PC-9 (cell line): ENCODE measurements around the gene TACC3. TPM values are rescaled to one million over a fixed set of nuclear protein-coding genes. Genes with fewer than 3 reads are reported as not detected.

Experiments
- BruUV-seq: library from RNA; stranded (reverse); fragments of 400-500 nt; replicated peaks from 2 replicates; lab custom pipeline; 2021; lab: Mats Ljungman, UMichigan
- CTCF ChIA-PET: fragments of 300-600 bp; sonication (Branson Sonifier 250); formaldehyde crosslinking; loops from one replicate; lab custom pipeline; 2022; ENCODE audit warnings: antibody characterized with exemption; lab: Charles Lee
- POLR2A ChIA-PET: fragments of 300-600 bp; sonication (Branson Sonifier 250); formaldehyde crosslinking; loops from one replicate; lab custom pipeline; 2022; ENCODE audit warnings: antibody characterized with exemption; ENCODE audit not compliant: unreplicated experiment; lab: Charles Lee
- DNase-seq, 2 experiments: peaks; one replicate each; pipeline versions ENCODE4 v3.0.0 to v3.0.0-alpha.2; 2015 to 2022; ENCODE audit warnings: mixed read lengths in 1 of 2
- H2AFZ ChIP-seq: fragments of 200-600 bp; sonication (generic); 2 replicates; pipeline ENCODE4 v1.8.1; 2017; ENCODE audit warnings: antibody characterized with exemption
- H3F3A ChIP-seq: fragments of 200-600 bp; sonication (generic); 2 replicates; pipeline ENCODE4 v1.8.1; 2017; ENCODE audit warnings: antibody characterized with exemption, mild to moderate bottlenecking, low read depth; ENCODE audit not compliant: insufficient read depth
- H3K27ac ChIP-seq: fragments of 200-600 bp; sonication (generic); 2 replicates; pipeline ENCODE4 v1.6.1; 2016; ENCODE audit warnings: mixed run types
- H3K27me3 ChIP-seq: fragments of 200-600 bp; sonication (generic); 2 replicates; pipeline ENCODE4 v1.6.1; 2016; ENCODE audit warnings: low read depth, mixed run types; ENCODE audit not compliant: insufficient read depth
- H3K36me3 ChIP-seq: fragments of 200-600 bp; sonication (generic); 2 replicates; pipeline ENCODE4 v1.6.1; 2016; ENCODE audit warnings: low read depth, mixed run types
- H3K4me1 ChIP-seq: fragments of 200-600 bp; sonication (generic); replicated peaks from 2 replicates; pipeline ENCODE4 v1.6.1; 2016; ENCODE audit warnings: mixed run types; ENCODE audit not compliant: insufficient read depth
- H3K4me2 ChIP-seq: fragments of 200-600 bp; sonication (generic); 2 replicates; pipeline ENCODE4 v1.6.1; 2017; ENCODE audit warnings: mixed run types
- H3K4me3 ChIP-seq: fragments of 200-600 bp; sonication (generic); 2 replicates; pipeline ENCODE4 v1.6.1; 2016; ENCODE audit warnings: mixed run types
- H3K79me2 ChIP-seq: fragments of 200-600 bp; sonication (generic); 2 replicates; pipeline ENCODE4 v1.6.1; 2017; ENCODE audit warnings: low read depth, mixed run types
- H3K9me2 ChIP-seq: fragments of 200-600 bp; sonication (generic); 2 replicates; pipeline ENCODE4 v1.8.1; 2017; ENCODE audit warnings: mild to moderate bottlenecking; ENCODE audit not compliant: insufficient read depth
- H3K9me3 ChIP-seq: fragments of 200-600 bp; sonication (generic); 2 replicates; pipeline ENCODE4 v1.8.1; 2016; ENCODE audit warnings: low read depth; ENCODE audit not compliant: insufficient read depth
- H4K20me1 ChIP-seq: fragments of 200-600 bp; sonication (generic); 2 replicates; pipeline ENCODE4 v1.8.1; 2017; ENCODE audit not compliant: insufficient read depth
- EZH2 ChIP-seq: fragments of 200-600 bp; sonication (generic); IDR thresholded peaks from 2 replicates; pipeline ENCODE4 v1.8.0; 2017; ENCODE audit warnings: antibody characterized with exemption, low read depth
- intact Hi-C: fragments of 100-400 bp; cut with micrococcal nuclease; formaldehyde crosslinking; loops from one replicate; pipeline ENCODE4 v1.10.0; 2022; ENCODE audit not compliant: unreplicated experiment
- total RNA-seq: library from RNA; stranded (reverse); gene quantifications from 2 replicates; pipeline ENCODE4 v1.2.3, GENCODE V29; 2021
- TF ChIP-seq, protein P1 (sequence below): fragments of 200-600 bp; sonication (generic); conservative IDR thresholded peaks from 2 replicates; pipeline ENCODE4 v1.6.1; 2017; ENCODE audit warnings: mixed run types, antibody characterized with exemption, mild to moderate bottlenecking, moderate library complexity

TACC3 gene
- total RNA-seq, 1 experiment from 2014 or later = 134 TPM

DNA sequence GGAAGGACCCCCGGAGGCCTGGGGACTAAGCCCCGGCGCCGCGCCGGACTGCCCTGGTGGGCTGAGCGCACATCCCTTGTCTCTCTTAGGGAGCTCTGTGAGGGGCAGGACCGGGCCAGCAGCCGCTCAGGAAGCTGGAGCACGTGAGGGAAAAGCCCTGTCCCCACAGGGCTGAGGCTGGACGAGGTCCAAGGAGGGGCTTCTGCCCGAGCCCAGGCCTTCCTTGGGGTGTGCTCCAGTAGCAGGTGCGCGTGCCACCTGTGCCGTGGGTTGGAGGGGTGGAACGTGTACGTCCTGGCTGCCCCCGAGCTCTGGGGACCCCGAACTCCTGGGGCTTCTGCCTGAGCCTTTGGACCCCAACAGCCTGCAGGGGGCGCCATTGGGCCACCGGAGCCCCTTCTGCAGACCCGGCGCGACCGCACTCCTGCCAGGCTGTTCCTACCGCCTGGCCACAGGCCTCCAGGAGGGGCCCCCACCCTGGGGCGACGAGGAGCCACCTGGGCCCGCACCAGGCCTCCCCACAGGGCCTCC is 27.2 kb downstream of the TACC3 start:
- BruUV-seq = no TSS peak
- no peaks in the 10 kb centered on the region for H3K9me2 ChIP-seq
- H3K36me3 ChIP-seq = no peaks in the 10 kb centered on the region
- DNase-seq = peak in 1 of 2 experiments; percentile 84
- no peak overlapping the region for H2AFZ ChIP-seq
- H3K79me2 ChIP-seq = no peaks in the 10 kb centered on the region
- no peaks in the 10 kb centered on the region for H3K4me1 ChIP-seq
- intact Hi-C loops = loop anchor here (1.0 to 2.0 kb wide), 3 partner anchors 62 to 438 kb away; no protein-coding TSS in a partner anchor
- no peaks in the 10 kb centered on the region; the same call in 1 of the 2 replicates for H4K20me1 ChIP-seq
- POLR2A ChIA-PET = no interaction called here
- no peak overlapping the region for H3K4me3 ChIP-seq
- H3F3A ChIP-seq = peaks cover 28% of the 10 kb centered on the region; the same call in 1 of the 2 replicates
- H3K4me2 ChIP-seq = peak overlapping the region; percentile 57; the same call in 1 of the 2 replicates
- H3K27ac ChIP-seq = no peak overlapping the region
- no peaks in the 10 kb centered on the region for H3K9me3 ChIP-seq
- no peaks in the 10 kb centered on the region for H3K27me3 ChIP-seq
- TF ChIP-seq, protein P1, sequence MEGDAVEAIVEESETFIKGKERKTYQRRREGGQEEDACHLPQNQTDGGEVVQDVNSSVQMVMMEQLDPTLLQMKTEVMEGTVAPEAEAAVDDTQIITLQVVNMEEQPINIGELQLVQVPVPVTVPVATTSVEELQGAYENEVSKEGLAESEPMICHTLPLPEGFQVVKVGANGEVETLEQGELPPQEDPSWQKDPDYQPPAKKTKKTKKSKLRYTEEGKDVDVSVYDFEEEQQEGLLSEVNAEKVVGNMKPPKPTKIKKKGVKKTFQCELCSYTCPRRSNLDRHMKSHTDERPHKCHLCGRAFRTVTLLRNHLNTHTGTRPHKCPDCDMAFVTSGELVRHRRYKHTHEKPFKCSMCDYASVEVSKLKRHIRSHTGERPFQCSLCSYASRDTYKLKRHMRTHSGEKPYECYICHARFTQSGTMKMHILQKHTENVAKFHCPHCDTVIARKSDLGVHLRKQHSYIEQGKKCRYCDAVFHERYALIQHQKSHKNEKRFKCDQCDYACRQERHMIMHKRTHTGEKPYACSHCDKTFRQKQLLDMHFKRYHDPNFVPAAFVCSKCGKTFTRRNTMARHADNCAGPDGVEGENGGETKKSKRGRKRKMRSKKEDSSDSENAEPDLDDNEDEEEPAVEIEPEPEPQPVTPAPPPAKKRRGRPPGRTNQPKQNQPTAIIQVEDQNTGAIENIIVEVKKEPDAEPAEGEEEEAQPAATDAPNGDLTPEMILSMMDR = peak; percentile 93
- no peak for TF ChIP-seq EZH2
- CTCF ChIA-PET = interaction anchor here (0.6 to 0.8 kb wide), 4 partner anchors 116 to 174 kb away, joined by 4 to 6 read pairs (median 4); no protein-coding TSS in a partner anchor

DNA sequence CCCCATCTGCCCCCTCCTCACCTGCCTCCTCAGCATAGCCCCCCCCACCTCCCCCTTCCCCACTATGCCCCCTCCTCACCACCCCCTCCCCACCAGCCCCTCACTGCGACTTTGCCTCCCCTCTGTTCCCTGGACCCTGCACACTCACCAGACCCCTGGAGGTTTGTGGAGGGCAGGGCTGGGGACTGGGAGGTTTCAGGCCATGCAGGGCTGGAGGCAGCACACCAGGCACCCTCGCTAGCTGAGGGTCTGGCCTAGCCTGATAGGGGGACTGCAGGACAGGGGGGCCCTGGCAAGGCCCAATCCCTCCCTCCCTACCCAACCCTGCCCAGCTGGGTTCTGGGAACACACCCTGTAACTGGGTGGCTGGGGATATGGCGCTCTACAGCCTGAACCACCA is 28.0 kb downstream of the TACC3 start:
- Histone ChIP-seq H3K9me3 (no peaks in the 10 kb centered on the region), H2AFZ (no peak overlapping the region), H3K9me2 (no peaks in the 10 kb centered on the region), H3K4me2 (no peak overlapping the region), H4K20me1 (no peaks in the 10 kb centered on the region; the same call in 1 of the 2 replicates), H3F3A (peaks cover 19% of the 10 kb centered on the region; the same call in 1 of the 2 replicates), H3K4me1 (no peaks in the 10 kb centered on the region), H3K27ac (no peak overlapping the region), H3K27me3 (no peaks in the 10 kb centered on the region), H3K36me3 (no peaks in the 10 kb centered on the region), H3K79me2 (no peaks in the 10 kb centered on the region), H3K4me3 (no peak overlapping the region)
- no peak for TF ChIP-seq EZH2
- TF ChIP-seq, protein P1 = no peak
- no TSS peak for BruUV-seq
- ChIA-PET POLR2A (no interaction called here), CTCF (no interaction called here)
- no peak for DNase-seq
- intact Hi-C loops = loop anchor here (2.0 kb wide), 1 partner anchor 149 kb away; no protein-coding TSS in a partner anchor

DNA sequence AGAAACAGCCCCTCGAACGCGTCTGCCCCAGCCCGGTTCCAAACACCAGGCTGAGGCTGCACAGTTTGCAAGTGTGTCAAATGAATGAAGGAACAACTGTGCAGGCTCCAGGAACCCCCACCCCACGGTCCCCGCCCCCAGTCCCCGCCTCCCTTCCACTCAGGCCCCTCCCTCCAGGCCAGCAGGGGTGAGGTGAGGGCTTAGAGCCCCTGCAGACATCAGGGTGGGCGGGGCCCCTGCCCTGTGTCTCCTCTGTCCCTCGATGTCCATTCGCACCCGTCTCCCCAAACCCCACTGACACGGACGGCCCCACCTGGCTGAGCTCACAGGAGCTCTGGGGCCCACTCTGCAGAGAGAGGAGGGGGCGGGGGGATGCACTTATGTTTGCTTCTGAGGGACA is 28.5 kb downstream of the TACC3 start:
- H3K4me2 ChIP-seq = no peak overlapping the region
- no peaks in the 10 kb centered on the region; the same call in 1 of the 2 replicates for H4K20me1 ChIP-seq
- H3F3A ChIP-seq = peaks cover 15% of the 10 kb centered on the region; the same call in 1 of the 2 replicates
- H2AFZ ChIP-seq = no peak overlapping the region
- TF ChIP-seq, protein P1 = no peak
- no peak for TF ChIP-seq EZH2
- no peaks in the 10 kb centered on the region for H3K27me3 ChIP-seq
- no peaks in the 10 kb centered on the region for H3K9me2 ChIP-seq
- H3K4me1 ChIP-seq = no peaks in the 10 kb centered on the region
- no peak overlapping the region for H3K4me3 ChIP-seq
- H3K36me3 ChIP-seq = no peaks in the 10 kb centered on the region
- BruUV-seq = no TSS peak
- POLR2A ChIA-PET = no interaction called here
- DNase-seq = no peak
- no peak overlapping the region for H3K27ac ChIP-seq
- intact Hi-C loops = loop anchor here (2.0 to 5.0 kb wide), 2 partner anchors 42 to 149 kb away; partner anchors contain the start of gene FGFR3
- no peaks in the 10 kb centered on the region for H3K79me2 ChIP-seq
- H3K9me3 ChIP-seq = no peaks in the 10 kb centered on the region
- CTCF ChIA-PET = no interaction called here
